Measurements from ENCODE around the gene NTSR1.

NTSR1 gene

GRCh38 chr20:62772990-62773844 is 64.6 kb downstream of the NTSR1 start:
- Histone ChIP-seq H3K4me3 (ENCODE audit: low read length) (no peak overlapping the region), H3K27me3 (ENCODE audit: control insufficient read depth, insufficient read depth, low read length) (no peaks in the 10 kb centered on the region), H3K9ac (ENCODE audit: low read length) (no peak overlapping the region), H3K36me3 (ENCODE audit: control insufficient read depth, insufficient read depth, low read length) (no peaks in the 10 kb centered on the region), H3K27ac (ENCODE audit: low read depth, low read length) (no peak overlapping the region), H3K4me1 (ENCODE audit: control insufficient read depth, insufficient read depth, low read length) (peaks cover 9% of the 10 kb centered on the region)

- H3K27ac ChIP-seq (ENCODE audit: low read depth, low read length) = no peak overlapping the region
- no peak overlapping the region for H3K4me3 ChIP-seq (ENCODE audit: low read length)
- H3K9ac ChIP-seq (ENCODE audit: low read length) = no peak overlapping the region
- H3K4me1 ChIP-seq (ENCODE audit: control insufficient read depth, insufficient read depth, low read length) = peaks cover 1% of the 10 kb centered on the region
- H3K27me3 ChIP-seq (ENCODE audit: control insufficient read depth, insufficient read depth, low read length) = no peaks in the 10 kb centered on the region
- no peaks in the 10 kb centered on the region for H3K36me3 ChIP-seq (ENCODE audit: control insufficient read depth, insufficient read depth, low read length)
Observed at GRCh38 chr20:62773845-62774714, 65.4 kb downstream of the NTSR1 start.

GRCh38 chr20:62774762-62775161 is 66.1 kb downstream of the NTSR1 start:
- no peak overlapping the region for H3K27ac ChIP-seq (ENCODE audit: low read depth, low read length)
- H3K4me1 ChIP-seq (ENCODE audit: control insufficient read depth, insufficient read depth, low read length) = no peaks in the 10 kb centered on the region
- H3K36me3 ChIP-seq (ENCODE audit: control insufficient read depth, insufficient read depth, low read length) = no peaks in the 10 kb centered on the region
- no peak overlapping the region for H3K4me3 ChIP-seq (ENCODE audit: low read length)
- H3K27me3 ChIP-seq (ENCODE audit: control insufficient read depth, insufficient read depth, low read length) = no peaks in the 10 kb centered on the region
- no peak overlapping the region for H3K9ac ChIP-seq (ENCODE audit: low read length)

- Histone ChIP-seq H3K9ac (ENCODE audit: low read length) (no peak overlapping the region), H3K27ac (ENCODE audit: low read depth, low read length) (no peak overlapping the region), H3K4me1 (ENCODE audit: control insufficient read depth, insufficient read depth, low read length) (no peaks in the 10 kb centered on the region), H3K4me3 (ENCODE audit: low read length) (no peak overlapping the region), H3K36me3 (ENCODE audit: control insufficient read depth, insufficient read depth, low read length) (no peaks in the 10 kb centered on the region), H3K27me3 (ENCODE audit: control insufficient read depth, insufficient read depth, low read length) (no peaks in the 10 kb centered on the region)
Observed at GRCh38 chr20:62775206-62775605, 66.6 kb downstream of the NTSR1 start.

- Histone ChIP-seq H3K9ac (ENCODE audit: low read length) (no peak overlapping the region), H3K27ac (ENCODE audit: low read depth, low read length) (no peak overlapping the region), H3K36me3 (ENCODE audit: control insufficient read depth, insufficient read depth, low read length) (no peaks in the 10 kb centered on the region), H3K4me1 (ENCODE audit: control insufficient read depth, insufficient read depth, low read length) (no peaks in the 10 kb centered on the region), H3K4me3 (ENCODE audit: low read length) (no peak overlapping the region), H3K27me3 (ENCODE audit: control insufficient read depth, insufficient read depth, low read length) (no peaks in the 10 kb centered on the region)
Observed at GRCh38 chr20:62776035-62776691, 67.5 kb downstream of the NTSR1 start.

- no peak overlapping the region for H3K4me3 ChIP-seq (ENCODE audit: low read length)
- no peaks in the 10 kb centered on the region for H3K4me1 ChIP-seq (ENCODE audit: control insufficient read depth, insufficient read depth, low read length)
- H3K27me3 ChIP-seq (ENCODE audit: control insufficient read depth, insufficient read depth, low read length) = no peaks in the 10 kb centered on the region
- no peaks in the 10 kb centered on the region for H3K36me3 ChIP-seq (ENCODE audit: control insufficient read depth, insufficient read depth, low read length)
- no peak overlapping the region for H3K27ac ChIP-seq (ENCODE audit: low read depth, low read length)
- no peak overlapping the region for H3K9ac ChIP-seq (ENCODE audit: low read length)
Observed at GRCh38 chr20:62776692-62777527, 68.3 kb downstream of the NTSR1 start.

- no peaks in the 10 kb centered on the region for H3K36me3 ChIP-seq (ENCODE audit: control insufficient read depth, insufficient read depth, low read length)
- no peak overlapping the region for H3K9ac ChIP-seq (ENCODE audit: low read length)
- no peak overlapping the region for H3K27ac ChIP-seq (ENCODE audit: low read depth, low read length)
- H3K4me1 ChIP-seq (ENCODE audit: control insufficient read depth, insufficient read depth, low read length) = no peaks in the 10 kb centered on the region
- H3K4me3 ChIP-seq (ENCODE audit: low read length) = no peak overlapping the region
- H3K27me3 ChIP-seq (ENCODE audit: control insufficient read depth, insufficient read depth, low read length) = no peaks in the 10 kb centered on the region
Observed at GRCh38 chr20:62777528-62777830, 68.8 kb downstream of the NTSR1 start.

- Histone ChIP-seq H3K4me3 (ENCODE audit: low read length) (no peak overlapping the region), H3K27ac (ENCODE audit: low read depth, low read length) (no peak overlapping the region), H3K36me3 (ENCODE audit: control insufficient read depth, insufficient read depth, low read length) (no peaks in the 10 kb centered on the region), H3K27me3 (ENCODE audit: control insufficient read depth, insufficient read depth, low read length) (no peaks in the 10 kb centered on the region), H3K4me1 (ENCODE audit: control insufficient read depth, insufficient read depth, low read length) (peaks cover 3% of the 10 kb centered on the region), H3K9ac (ENCODE audit: low read length) (no peak overlapping the region)
Observed at GRCh38 chr20:62778058-62778457, 69.4 kb downstream of the NTSR1 start.

- H3K9ac ChIP-seq (ENCODE audit: low read length) = no peak overlapping the region
- H3K27ac ChIP-seq (ENCODE audit: low read depth, low read length) = no peak overlapping the region
- H3K27me3 ChIP-seq (ENCODE audit: control insufficient read depth, insufficient read depth, low read length) = no peaks in the 10 kb centered on the region
- H3K4me1 ChIP-seq (ENCODE audit: control insufficient read depth, insufficient read depth, low read length) = peaks cover 5% of the 10 kb centered on the region
- H3K36me3 ChIP-seq (ENCODE audit: control insufficient read depth, insufficient read depth, low read length) = no peaks in the 10 kb centered on the region
- no peak overlapping the region for H3K4me3 ChIP-seq (ENCODE audit: low read length)
Observed at GRCh38 chr20:62778601-62779416, 70.2 kb downstream of the NTSR1 start.

GRCh38 chr20:62779417-62779685 is 70.7 kb downstream of the NTSR1 start:
- Histone ChIP-seq H3K36me3 (ENCODE audit: control insufficient read depth, insufficient read depth, low read length) (no peaks in the 10 kb centered on the region), H3K9ac (ENCODE audit: low read length) (no peak overlapping the region), H3K27me3 (ENCODE audit: control insufficient read depth, insufficient read depth, low read length) (no peaks in the 10 kb centered on the region), H3K4me3 (ENCODE audit: low read length) (no peak overlapping the region), H3K4me1 (ENCODE audit: control insufficient read depth, insufficient read depth, low read length) (peaks cover 5% of the 10 kb centered on the region), H3K27ac (ENCODE audit: low read depth, low read length) (no peak overlapping the region)

- Histone ChIP-seq H3K4me1 (ENCODE audit: control insufficient read depth, insufficient read depth, low read length) (peaks cover 5% of the 10 kb centered on the region), H3K9ac (ENCODE audit: low read length) (no peak overlapping the region), H3K4me3 (ENCODE audit: low read length) (no peak overlapping the region), H3K27ac (ENCODE audit: low read depth, low read length) (no peak overlapping the region), H3K27me3 (ENCODE audit: control insufficient read depth, insufficient read depth, low read length) (no peaks in the 10 kb centered on the region), H3K36me3 (ENCODE audit: control insufficient read depth, insufficient read depth, low read length) (no peaks in the 10 kb centered on the region)
Observed at GRCh38 chr20:62780204-62780603, 71.6 kb downstream of the NTSR1 start.
